GM23248 (cell line): Measurements from ENCODE around the gene DNTTIP2. TPM values are rescaled to one million over a fixed set of nuclear protein-coding genes. Genes with fewer than 3 reads are reported as not detected.
"Not testable (repeated sequence)": the region's sequence is repeated elsewhere in the genome, so short reads cannot be mapped to it uniquely, and the experiment has no call there.

Experiments used
- DNase-seq: peaks from one replicate; pipeline ENCODE4 v3.0.0-alpha.2; 2015
- H2AFZ ChIP-seq: fragments of 200-600 bp; sonication (generic); 2 replicates; pipeline ENCODE4 v1.6.1; 2016; ENCODE audit warnings: antibody characterized with exemption
- H3F3A ChIP-seq: fragments of 200-600 bp; sonication (generic); 2 replicates; pipeline ENCODE4 v1.6.1; 2016; ENCODE audit warnings: mild to moderate bottlenecking, antibody characterized with exemption, mixed run types; ENCODE audit not compliant: insufficient read depth
- H3K27ac ChIP-seq: fragments of 200-600 bp; sonication (generic); 2 replicates; pipeline ENCODE4 v1.5.1; 2016; ENCODE audit warnings: mild to moderate bottlenecking
- H3K27me3 ChIP-seq: fragments of 200-600 bp; sonication (generic); replicated peaks from 2 replicates; pipeline ENCODE4 v1.6.1; 2016; ENCODE audit warnings: mild to moderate bottlenecking; ENCODE audit not compliant: insufficient read depth
- H3K36me3 ChIP-seq: fragments of 200-600 bp; sonication (generic); 2 replicates; pipeline ENCODE4 v1.6.1; 2016; ENCODE audit warnings: low read depth, mild to moderate bottlenecking
- H3K4me1 ChIP-seq: fragments of 200-600 bp; sonication (generic); 2 replicates; pipeline ENCODE4 v1.6.1; 2016; ENCODE audit warnings: mild to moderate bottlenecking; ENCODE audit not compliant: insufficient read depth
- H3K4me2 ChIP-seq: fragments of 200-600 bp; sonication (generic); one replicate; pipeline ENCODE4 v1.6.1; 2016; ENCODE audit warnings: mild to moderate bottlenecking; ENCODE audit not compliant: unreplicated experiment
- H3K4me3 ChIP-seq: fragments of 200-600 bp; sonication (generic); 2 replicates; pipeline ENCODE4 v1.5.1; 2016; ENCODE audit warnings: mild to moderate bottlenecking
- H3K79me2 ChIP-seq: fragments of 200-600 bp; sonication (generic); 2 replicates; pipeline ENCODE4 v1.6.1; 2016; ENCODE audit warnings: mild to moderate bottlenecking; ENCODE audit not compliant: insufficient read depth
- H3K9ac ChIP-seq: fragments of 200-600 bp; sonication (generic); 2 replicates; pipeline ENCODE4 v1.6.1; 2016; ENCODE audit warnings: mild to moderate bottlenecking
- H3K9me2 ChIP-seq: fragments of 200-600 bp; sonication (generic); 2 replicates; pipeline ENCODE4 v1.6.1; 2016; ENCODE audit warnings: mixed run types, mild to moderate bottlenecking, moderate library complexity; ENCODE audit not compliant: insufficient read depth
- H3K9me3 ChIP-seq: fragments of 200-600 bp; sonication (generic); one replicate; pipeline ENCODE4 v1.6.1; 2017; ENCODE audit warnings: low read depth
- H4K20me1 ChIP-seq: fragments of 200-600 bp; sonication (generic); 2 replicates; pipeline ENCODE4 v1.6.0; 2016; ENCODE audit not compliant: insufficient read depth
- EZH2 ChIP-seq: fragments of 200-600 bp; sonication (generic); IDR thresholded peaks from 2 replicates; pipeline ENCODE4 v1.6.1; 2018; ENCODE audit warnings: antibody characterized with exemption, mild to moderate bottlenecking; ENCODE audit not compliant: insufficient read depth, poor library complexity, severe bottlenecking
- EZH2phosphoT487 ChIP-seq: fragments of 200-600 bp; sonication (generic); IDR thresholded peaks from 2 replicates; pipeline ENCODE4 v1.6.1; 2018; ENCODE audit warnings: antibody characterized with exemption, moderate library complexity, mild to moderate bottlenecking, low read depth; ENCODE audit not compliant: insufficient read depth
- WGBS, 2 experiments: methylation state at CpG; one replicate each; pipeline ENCODE4 v1.1.6; 2015 to 2017; ENCODE audit warnings: low lambda C conversion rate in 2 of 2, low coverage in 1 of 2; ENCODE audit errors: missing lambda C conversion rate in 2 of 2; 5-methylcytosine and 5-hydroxymethylcytosine counted together
- in situ Hi-C: fragments of 300-500 bp; cut with MboI; formaldehyde crosslinking; loops from 2 replicates; pipeline ENCODE4 v1.15.0; 2020
- polyA plus RNA-seq: library from polyadenylated mRNA; unstranded; fragments of >200 nt; fragmentation: Nextera tagmentation; extraction: Ambion mirVana; gene quantifications from 2 replicates; pipeline ENCODE4 v1.2.1, GENCODE V29; 2016
- total RNA-seq: library from RNA; depleted of rRNA; stranded (reverse); fragments of >200 nt; shearing (Covaris generic); gene quantifications from 2 replicates; pipeline ENCODE4 v1.2.3, GENCODE V29; 2014

The DNTTIP2 gene
- total and polyA plus RNA-seq, 2 experiments from 2014 or later = 31.1 to 62.1 TPM

DNA sequence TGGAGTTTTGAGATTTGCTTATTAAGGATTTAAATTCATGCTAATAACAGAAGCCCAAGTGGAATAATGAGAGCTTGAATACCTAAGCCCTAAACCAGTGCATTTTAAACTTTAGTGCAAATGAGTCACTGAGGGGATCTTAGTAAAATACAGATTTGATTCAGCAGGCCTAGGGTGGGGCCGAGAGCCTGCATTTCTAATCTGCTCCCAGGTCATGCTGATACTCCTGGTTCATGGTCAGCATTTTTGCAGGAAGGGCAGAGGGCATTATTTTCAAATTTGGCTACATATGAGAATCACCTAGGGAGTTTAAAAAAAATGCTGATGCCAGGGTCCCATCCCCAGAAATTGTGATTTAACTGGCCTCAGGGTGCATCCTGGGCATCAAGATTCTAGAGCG lies 39.3 kb downstream of the DNTTIP2 start:
- in situ Hi-C loops = loop anchor here (10.0 to 25.0 kb wide), 3 partner anchors 215 to 527 kb away; no protein-coding TSS in a partner anchor
- no peak for TF ChIP-seq EZH2phosphoT487
- no peak for TF ChIP-seq EZH2
- 63 to 71% methylated on average over 2 of the region's 2 CpGs for WGBS, 2 experiments
- no peak overlapping the region for H2AFZ ChIP-seq
- peak overlapping the region; percentile 9; the same call in 1 of the 2 replicates for H3K9ac ChIP-seq
- DNase-seq = peak; percentile 51
- H3K27me3 ChIP-seq = no peaks in the 10 kb centered on the region
- H3K27ac ChIP-seq = peak overlapping the region; percentile 64
- H3K4me1 ChIP-seq = peaks cover 47% of the 10 kb centered on the region
- H3K9me3 ChIP-seq = no peaks in the 10 kb centered on the region
- H3K36me3 ChIP-seq = no peaks in the 10 kb centered on the region
- H3K79me2 ChIP-seq = no peaks in the 10 kb centered on the region
- no peaks in the 10 kb centered on the region for H3K9me2 ChIP-seq
- H3F3A ChIP-seq = peaks cover 54% of the 10 kb centered on the region
- peak overlapping the region; percentile 66 for H3K4me2 ChIP-seq
- H3K4me3 ChIP-seq = no peak overlapping the region
- H4K20me1 ChIP-seq = no peaks in the 10 kb centered on the region

- peaks cover 43% of the 10 kb centered on the region for H3K4me1 ChIP-seq
- no peak overlapping the region for H2AFZ ChIP-seq
- peak overlapping the region; percentile 9; the same call in 1 of the 2 replicates for H3K9ac ChIP-seq
- WGBS, 2 experiments = 0% methylated on average over 1 of the region's 1 CpG
- H3K9me3 ChIP-seq = no peaks in the 10 kb centered on the region
- peak overlapping the region; percentile 64 for H3K27ac ChIP-seq
- no peaks in the 10 kb centered on the region for H3K79me2 ChIP-seq
- no peaks in the 10 kb centered on the region for H4K20me1 ChIP-seq
- no peaks in the 10 kb centered on the region for H3K36me3 ChIP-seq
- peaks cover 50% of the 10 kb centered on the region for H3F3A ChIP-seq
- in situ Hi-C loops = loop anchor here (10.0 to 25.0 kb wide), 3 partner anchors 215 to 527 kb away; no protein-coding TSS in a partner anchor
- H3K27me3 ChIP-seq = no peaks in the 10 kb centered on the region
- H3K4me2 ChIP-seq = peak overlapping the region; percentile 66
- no peak overlapping the region for H3K4me3 ChIP-seq
- no peaks in the 10 kb centered on the region for H3K9me2 ChIP-seq
- DNase-seq = peak; percentile 96
- TF ChIP-seq EZH2 (no peak), EZH2phosphoT487 (no peak)
These were observed 39.7 kb downstream of the DNTTIP2 start for GRCh38 chr1:93839307-93839706.

GRCh38 chr1:93837961-93838360 lies 41.0 kb downstream of the DNTTIP2 start:
- Histone ChIP-seq H3K27me3 (no peaks in the 10 kb centered on the region), H3F3A (peaks cover 36% of the 10 kb centered on the region), H3K4me2 (no peak overlapping the region), H3K36me3 (no peaks in the 10 kb centered on the region), H3K27ac (no peak overlapping the region), H3K9me2 (no peaks in the 10 kb centered on the region), H3K9me3 (no peaks in the 10 kb centered on the region), H3K4me3 (no peak overlapping the region), H2AFZ (no peak overlapping the region), H4K20me1 (no peaks in the 10 kb centered on the region), H3K79me2 (no peaks in the 10 kb centered on the region), H3K4me1 (peaks cover 30% of the 10 kb centered on the region), H3K9ac (no peak overlapping the region)
- TF ChIP-seq EZH2 (no peak), EZH2phosphoT487 (no peak)
- DNase-seq = no peak
- in situ Hi-C loops = loop anchor here (10.0 to 25.0 kb wide), 3 partner anchors 213 to 526 kb away; no protein-coding TSS in a partner anchor
- WGBS, 2 experiments = 99 to 100% methylated on average over 3 of the region's 3 CpGs

DNA sequence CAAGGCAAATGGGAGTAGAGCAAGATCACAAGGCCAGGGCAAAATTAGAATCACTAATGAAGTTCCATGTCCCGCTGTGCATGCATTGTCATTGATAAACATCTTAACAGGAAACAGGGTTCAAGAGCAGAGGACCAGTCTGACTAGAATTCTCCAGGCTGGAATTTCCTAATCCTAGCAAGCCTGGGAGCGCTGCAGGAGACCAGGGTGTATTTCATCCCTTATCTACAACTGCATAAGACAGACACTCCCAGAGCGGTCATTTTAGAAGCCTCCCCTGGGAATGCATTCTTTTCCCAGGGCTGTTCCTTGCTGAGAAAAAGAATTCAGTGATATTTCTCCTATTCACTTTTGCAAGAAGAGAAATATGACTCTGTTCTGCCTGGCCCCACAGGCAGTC lies 45.7 kb downstream of the DNTTIP2 start:
- in situ Hi-C loops = loop anchor here (10.0 to 25.0 kb wide), 3 partner anchors 208 to 521 kb away; no protein-coding TSS in a partner anchor
- H3K4me3 ChIP-seq, H2AFZ ChIP-seq, H3K9me3 ChIP-seq, H3K27me3 ChIP-seq, H4K20me1 ChIP-seq, H3K4me1 ChIP-seq, H3K36me3 ChIP-seq, H3K9me2 ChIP-seq, H3F3A ChIP-seq, H3K27ac ChIP-seq, H3K79me2 ChIP-seq, H3K9ac ChIP-seq, H3K4me2 ChIP-seq, DNase-seq: not testable (repeated sequence)
- WGBS, 2 experiments = 93 to 95% methylated on average over 3 of the region's 3 CpGs

- 93 to 99% methylated on average over 4 of the region's 4 CpGs for WGBS, 2 experiments
- no peaks in the 10 kb centered on the region for H3K9me2 ChIP-seq
- H3K27ac ChIP-seq = no peak overlapping the region
- H3K4me3 ChIP-seq = no peak overlapping the region
- TF ChIP-seq EZH2 (no peak), EZH2phosphoT487 (no peak)
- H4K20me1 ChIP-seq = no peaks in the 10 kb centered on the region
- 0 out of 2 replicates have a peak, but pooled peaks cover 3% of the 10 kb centered on the region for H3F3A ChIP-seq
- H3K27me3 ChIP-seq = no peaks in the 10 kb centered on the region
- no peaks in the 10 kb centered on the region for H3K79me2 ChIP-seq
- in situ Hi-C loops = loop anchor here (25.0 kb wide), 1 partner anchor 517 kb away; no protein-coding TSS in a partner anchor
- no peak for DNase-seq
- no peaks in the 10 kb centered on the region for H3K36me3 ChIP-seq
- H3K9me3 ChIP-seq = no peaks in the 10 kb centered on the region
- peaks cover 15% of the 10 kb centered on the region for H3K4me1 ChIP-seq
- no peak overlapping the region for H2AFZ ChIP-seq
- H3K4me2 ChIP-seq = no peak overlapping the region
- H3K9ac ChIP-seq = no peak overlapping the region
These were observed 49.9 kb downstream of the DNTTIP2 start for GRCh38 chr1:93829061-93829460.
